HG03108 (cell line): ENCODE measurements around the gene NBEAL1.
"Not testable (repeated sequence)": the region's sequence is repeated elsewhere in the genome, so short reads cannot be mapped to it uniquely, and the experiment has no call there.

Source experiments
- ATAC-seq: cut with Tn5 transposase; IDR thresholded peaks from one replicate; pipeline ENCODE4 v1.9.1; 2021; ENCODE audit warnings: moderate library complexity; ENCODE audit not compliant: unreplicated experiment

Gene NBEAL1

DNA sequence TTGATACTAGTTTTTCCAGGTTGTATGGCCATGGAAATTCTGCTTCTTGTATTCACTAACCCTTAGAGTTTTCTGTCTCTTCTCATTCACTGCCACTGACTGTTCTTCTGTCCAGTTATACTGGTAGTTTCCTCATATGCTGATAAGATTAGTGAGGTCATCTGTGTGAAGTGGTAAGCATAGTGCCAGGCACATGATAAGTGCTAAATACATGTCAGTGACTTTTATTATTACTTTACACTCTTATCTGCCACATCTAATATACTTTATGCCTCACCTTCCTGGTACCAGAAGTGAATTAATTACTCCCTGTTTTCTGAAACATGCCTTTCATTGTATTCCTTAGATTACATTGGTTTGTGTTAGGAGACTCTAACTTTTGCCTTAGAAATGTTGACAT is 91.3 kb downstream of the NBEAL1 start:
- ATAC-seq, result no peak

DNA sequence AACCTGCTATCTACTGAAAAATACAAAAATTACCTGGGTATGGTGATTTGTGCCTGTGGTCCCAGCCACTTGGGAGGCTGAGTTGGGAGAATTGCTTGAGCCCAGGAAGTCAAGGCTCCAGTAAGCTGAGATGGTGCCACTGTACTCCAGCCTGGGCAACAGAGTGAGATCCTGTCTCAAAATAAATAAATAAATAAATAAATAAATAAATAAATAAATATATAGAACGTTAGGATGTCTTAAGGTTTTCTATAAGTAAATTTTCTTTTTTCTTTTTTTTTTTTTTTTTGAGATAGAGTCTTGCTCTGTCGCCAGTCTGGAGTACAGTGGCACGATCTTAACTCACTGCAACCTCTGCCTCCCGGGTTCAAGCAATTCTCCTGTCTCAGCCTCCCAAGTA is 95.8 kb downstream of the NBEAL1 start:
- ATAC-seq, result not testable (repeated sequence)

DNA sequence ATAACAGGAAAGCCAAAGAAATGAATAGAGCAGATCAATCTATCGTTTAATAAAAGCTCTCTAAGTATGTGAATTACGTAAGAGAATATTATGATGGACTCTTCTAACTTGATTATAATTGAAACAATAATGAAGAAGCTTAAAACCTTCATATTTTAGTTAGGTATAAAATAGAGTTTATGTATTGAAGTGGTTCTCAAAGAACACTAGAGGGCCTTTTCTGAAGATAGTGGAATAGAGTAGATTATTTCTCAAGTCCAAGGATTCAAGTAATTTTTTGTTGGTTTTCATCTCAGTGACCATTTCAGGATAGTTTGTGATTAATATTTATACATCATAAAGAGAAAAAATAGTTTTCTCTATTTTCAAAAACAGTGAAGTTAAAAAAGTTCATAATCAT is 97.7 kb downstream of the NBEAL1 start:
- ATAC-seq, result no peak

DNA sequence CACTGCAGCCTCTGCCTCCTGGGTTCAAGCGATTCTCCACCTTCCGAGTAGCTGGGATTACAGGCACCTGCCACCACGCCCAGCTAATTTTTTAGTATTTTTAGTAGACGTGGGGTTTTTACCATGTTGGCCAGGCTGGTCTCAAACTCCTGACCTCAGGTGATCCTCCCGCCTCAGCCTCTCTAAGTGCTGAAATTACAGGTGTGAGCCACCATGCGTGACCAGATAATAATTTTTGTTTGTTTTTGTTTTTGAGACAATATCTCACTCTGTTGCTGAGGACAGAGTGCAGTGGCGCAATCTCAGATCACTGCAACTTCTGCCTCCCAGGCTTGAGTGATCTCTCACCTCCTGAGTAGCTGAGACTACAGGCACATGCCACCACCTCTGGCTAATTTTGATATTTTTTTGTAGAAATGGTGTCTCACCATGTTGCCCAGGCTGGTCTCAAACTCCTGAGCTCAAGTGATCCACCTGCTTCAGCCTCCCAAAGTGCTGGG is 100.6 kb downstream of the NBEAL1 start:
- not testable (repeated sequence) for ATAC-seq

DNA sequence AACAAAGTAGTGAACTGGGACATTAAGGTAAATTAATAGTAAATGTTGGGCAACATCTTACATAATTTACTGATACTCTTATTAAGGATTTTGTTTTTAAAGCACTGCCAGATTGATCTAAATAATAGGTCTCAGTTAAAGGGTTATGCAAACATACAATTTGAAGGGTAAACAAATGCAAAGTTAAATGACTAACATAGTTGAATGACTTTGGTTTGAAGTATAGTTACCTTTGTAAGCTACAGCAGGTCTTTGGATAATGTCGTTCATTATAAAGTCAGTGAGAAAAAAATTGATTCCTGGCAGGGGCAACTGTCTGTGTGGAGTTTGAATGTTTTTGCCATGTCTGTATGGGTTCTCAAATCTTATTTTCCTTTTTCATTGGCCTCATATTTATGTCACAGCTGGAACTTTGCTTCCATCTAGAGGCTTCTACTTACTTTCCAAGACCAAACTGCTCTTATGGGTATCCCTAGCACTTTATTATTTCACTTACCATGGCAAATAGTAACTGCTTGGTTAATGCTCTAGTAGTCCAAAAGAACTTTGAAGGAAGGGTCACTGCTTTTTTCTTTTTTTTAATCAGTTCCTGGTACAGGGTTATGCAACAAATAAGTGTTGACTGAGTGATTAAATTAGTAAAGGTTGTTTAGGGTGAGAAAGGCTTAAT is 107.8 kb downstream of the NBEAL1 start:
- ATAC-seq, result no peak

DNA sequence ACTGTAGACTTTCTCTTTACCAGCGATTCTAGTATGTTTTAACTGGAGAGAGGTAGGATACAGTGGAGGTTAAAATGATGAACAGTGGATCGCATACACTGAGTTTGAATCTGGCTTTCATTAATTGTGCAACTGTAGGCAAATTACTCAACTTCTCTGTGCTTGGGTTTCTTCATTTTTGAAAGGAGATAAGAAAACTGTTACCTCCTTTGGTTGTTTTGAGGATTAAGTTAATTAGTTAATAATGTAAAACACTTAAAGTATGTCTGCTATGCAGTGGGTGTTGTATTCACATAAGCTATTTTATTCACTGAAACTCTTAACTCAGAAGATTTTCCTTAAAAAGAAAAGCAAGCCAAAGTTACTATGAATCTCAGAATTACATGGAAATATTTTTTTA is 112.3 kb downstream of the NBEAL1 start:
- no peak for ATAC-seq

DNA sequence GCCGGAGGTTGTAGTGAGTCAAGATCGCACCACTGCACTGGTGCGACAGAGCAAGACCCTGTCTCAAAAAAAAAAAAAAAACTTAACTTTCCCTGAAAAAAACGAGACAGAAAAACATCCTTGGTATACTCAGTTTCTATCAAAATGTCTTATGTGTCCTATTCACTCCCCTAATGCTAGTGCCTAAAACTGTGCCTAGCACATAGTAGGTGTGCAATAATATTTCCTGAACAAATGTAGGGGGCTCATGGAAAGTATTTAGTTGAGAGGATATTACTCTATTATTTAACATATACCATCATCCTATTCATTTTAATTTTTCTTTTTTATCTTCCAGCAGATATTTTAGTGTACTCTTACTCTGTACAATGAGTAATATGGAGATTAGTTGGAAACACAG is 120.4 kb downstream of the NBEAL1 start:
- ATAC-seq, result no peak

DNA sequence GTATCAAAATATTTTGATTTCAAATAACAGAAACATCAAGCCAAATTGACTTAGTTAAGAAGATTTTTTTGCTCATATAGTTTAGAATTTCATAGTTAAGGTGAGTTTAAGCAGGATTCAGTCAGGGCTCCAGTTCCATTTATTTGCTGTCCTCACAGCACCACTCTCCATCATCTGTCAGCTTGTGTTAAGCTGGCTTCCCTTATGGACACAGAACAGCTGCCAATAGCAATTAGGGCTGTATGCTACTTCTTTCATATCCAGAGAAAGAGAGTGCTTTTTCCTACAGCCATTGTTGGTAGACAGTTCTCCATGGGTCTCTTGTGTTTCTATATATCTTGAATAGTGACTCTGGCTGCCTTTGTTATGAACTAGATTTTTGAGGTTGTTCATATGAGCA is 128.7 kb downstream of the NBEAL1 start:
- ATAC-seq, result no peak

DNA sequence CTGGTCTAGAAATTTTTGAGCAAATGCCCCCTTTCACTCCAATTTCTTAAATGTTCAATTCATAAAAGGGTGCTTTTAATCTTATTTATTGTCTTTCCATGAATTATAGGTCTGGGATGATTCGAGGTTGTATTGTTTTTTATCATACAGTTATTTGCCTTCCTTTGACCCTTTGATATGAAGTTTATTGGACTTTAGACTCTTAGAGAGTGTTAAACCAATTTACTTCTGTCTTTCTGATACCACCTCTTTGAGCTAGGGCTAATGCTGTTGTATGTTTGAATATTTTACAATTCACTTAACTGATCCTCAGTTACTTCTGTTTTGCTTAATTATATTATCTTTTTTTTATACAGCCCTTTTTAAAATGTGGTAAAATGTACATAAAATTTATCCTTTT is 134.5 kb downstream of the NBEAL1 start:
- no peak for ATAC-seq

DNA sequence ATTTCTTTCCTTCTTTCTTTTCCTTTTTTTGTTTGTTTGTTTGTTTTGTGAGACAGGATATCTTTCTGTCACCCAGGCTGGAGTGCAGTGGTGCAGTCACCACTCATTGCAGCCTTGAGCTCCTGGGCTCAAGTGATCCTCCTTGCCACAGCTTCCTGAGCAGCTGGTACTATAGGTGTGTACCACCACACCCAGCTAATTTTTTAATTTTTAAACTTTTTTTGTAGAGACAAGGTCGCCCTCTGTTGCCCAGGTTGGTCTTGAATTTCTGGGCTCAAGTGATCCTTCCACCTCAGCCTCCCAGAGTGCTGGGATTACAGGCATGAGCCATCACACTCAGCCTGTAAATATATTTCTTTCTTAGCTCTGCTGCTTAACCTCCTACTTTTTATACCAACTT is 140.7 kb downstream of the NBEAL1 start:
- ATAC-seq, result no peak

DNA sequence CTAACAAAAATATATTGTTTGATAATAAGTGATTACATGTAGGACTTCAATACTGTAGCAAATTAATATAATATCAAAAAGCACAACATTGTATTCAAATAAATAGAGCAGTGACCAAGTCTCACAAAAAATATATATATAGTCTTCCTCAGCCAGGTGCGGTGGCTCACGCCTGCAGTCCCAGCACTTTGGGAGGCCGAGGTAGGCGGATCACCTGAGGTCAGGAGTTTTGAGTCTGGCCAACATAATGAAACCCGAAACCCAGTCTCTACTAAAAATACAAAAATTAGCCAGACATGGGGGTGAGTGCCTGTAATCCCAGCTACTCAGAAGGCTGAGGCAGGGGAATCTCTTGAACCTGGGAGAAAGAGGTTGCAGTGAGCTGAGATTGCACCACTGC is 148.0 kb downstream of the NBEAL1 start:
- ATAC-seq, result not testable (repeated sequence)

DNA sequence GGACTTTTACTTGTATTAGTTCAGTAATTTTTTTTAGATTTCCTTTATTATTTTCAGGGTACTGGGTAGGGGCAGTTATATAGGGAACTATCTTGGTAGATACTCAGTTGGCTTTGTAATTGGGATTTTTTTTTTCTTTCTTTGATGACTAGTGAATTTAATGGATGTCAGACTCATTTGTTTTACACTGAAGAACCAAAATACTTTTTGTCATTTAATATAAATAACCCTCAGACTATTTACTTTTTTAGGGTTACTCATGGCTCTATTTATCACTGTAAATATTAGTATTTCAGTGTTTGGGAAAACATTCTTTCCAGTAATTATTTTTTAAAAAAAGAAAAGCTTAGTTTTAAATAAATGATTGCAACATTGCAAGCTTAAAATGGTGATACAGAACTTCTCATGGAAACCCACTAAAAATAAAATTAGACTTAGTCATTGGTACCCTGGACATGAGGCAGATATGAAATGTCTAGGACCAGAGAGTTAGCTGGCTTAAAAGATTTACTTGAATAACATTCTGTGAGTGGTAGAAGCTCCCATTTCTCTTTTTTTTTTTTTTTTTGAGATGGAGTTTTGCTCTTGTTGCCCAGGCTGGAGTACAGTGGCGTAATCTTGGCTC is 149.7 kb downstream of the NBEAL1 start:
- ATAC-seq, result no peak

DNA sequence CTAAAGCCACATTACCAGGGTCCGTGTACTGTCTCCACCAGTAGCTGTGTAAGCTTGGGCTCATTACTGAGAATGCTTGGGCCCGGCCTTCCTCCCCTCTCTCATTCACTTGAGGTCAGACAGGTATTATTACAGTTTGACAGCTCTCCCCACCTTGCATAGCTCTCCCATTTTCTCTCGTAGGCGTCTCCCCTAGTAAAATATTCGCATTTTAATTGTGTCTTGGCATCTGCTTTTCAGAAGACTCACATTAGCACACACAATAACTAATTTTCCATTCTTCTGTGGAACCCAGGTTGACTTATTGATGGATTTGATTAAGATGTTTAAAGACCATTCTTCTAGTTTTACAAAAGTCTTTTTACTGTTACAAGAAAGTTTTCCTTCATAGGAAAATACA is 153.1 kb downstream of the NBEAL1 start:
- no peak for ATAC-seq

DNA sequence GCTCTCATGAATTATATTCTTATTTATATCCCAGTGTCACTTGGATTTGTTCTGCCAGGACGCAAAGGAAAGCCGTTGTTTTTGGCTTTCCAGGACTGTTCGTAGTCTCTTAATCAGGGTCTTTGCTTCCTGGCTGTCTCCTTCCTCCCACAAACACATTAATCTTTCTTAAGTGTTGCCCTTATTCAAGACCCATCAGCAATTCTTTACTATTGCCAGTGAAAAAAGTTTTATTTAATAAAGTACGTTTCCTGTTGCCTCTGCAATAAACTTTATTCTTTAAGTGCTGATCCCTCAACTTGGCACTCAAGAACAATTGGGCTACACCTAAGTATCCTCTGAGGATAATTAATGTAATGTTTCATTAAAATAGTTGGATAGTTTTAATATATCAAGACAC is 155.8 kb downstream of the NBEAL1 start:
- ATAC-seq, result no peak

DNA sequence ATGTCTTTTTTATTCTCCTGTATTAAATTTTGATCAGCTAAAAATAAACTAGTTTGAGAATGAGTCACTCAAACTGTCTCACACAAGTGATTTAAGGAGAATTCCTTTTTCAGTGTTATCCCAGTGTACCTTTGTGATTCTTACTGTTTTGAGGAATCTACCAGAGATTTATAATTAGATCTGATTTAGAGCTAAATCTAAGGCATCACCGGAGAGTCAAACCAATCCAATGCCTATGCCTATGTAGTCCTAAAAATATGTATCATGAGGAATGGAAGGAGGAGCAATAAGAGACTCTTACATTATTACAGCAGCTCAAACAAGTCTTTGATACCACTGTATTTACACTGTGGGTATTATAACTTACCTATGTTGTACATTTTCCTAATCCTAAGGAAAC is 160.7 kb downstream of the NBEAL1 start:
- ATAC-seq, result no peak

DNA sequence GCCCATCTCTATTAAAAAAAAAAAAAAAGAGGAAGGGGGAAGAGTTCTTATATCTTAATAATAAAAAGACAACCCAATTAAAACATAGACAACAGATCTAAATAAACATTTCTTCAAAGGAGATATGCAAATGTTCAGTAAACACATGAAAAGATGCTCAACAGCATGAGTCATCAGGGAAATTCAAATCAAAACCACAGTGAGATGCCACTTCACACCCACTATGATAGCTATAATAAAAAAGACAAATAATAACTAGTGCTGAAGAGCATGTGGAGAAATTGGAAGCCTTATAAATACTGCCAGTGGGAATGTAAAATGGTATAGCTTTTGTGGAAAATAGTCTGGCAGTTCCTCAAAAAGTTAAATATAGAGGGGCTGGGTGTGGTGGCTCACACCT is 162.7 kb downstream of the NBEAL1 start:
- no peak for ATAC-seq

DNA sequence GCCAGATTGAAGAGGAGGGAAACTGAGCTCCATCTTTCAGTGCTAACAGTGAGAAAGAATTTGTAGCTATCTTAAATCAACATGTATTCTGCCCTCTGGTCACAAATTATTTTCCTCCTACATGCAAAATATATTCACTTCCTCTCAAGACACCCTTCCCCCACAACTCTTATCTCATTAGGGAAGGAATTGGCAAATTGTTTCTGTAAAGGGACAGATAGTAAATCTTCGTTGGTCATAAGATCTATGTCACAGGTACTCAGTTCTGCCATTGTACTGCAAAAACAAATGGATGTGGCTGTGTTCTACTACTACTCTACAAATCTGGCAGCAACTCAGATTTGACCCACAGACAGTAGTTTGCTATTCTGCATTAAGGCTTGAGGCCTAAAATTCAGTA is 171.2 kb downstream of the NBEAL1 start:
- ATAC-seq, result no peak

DNA sequence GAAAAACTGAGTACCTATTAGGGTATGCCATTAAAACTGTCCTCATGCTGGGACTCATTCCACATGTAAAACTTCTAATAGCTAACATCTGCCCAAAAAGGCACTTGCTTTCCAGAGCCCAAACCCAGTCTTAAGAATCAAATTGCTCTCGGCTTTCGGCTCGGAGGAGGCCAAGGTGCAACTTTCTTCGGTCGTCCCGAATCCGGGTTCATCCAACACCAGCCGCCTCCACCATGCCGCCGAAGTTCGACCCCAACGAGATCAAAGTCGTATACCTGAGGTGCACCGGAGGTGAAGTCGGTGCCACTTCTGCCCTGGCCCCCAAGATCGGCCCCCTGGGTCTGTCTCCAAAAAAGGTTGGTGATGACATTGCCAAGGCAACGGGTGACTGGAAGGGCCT is 175.9 kb downstream of the NBEAL1 start:
- ATAC-seq, result not testable (repeated sequence)

DNA sequence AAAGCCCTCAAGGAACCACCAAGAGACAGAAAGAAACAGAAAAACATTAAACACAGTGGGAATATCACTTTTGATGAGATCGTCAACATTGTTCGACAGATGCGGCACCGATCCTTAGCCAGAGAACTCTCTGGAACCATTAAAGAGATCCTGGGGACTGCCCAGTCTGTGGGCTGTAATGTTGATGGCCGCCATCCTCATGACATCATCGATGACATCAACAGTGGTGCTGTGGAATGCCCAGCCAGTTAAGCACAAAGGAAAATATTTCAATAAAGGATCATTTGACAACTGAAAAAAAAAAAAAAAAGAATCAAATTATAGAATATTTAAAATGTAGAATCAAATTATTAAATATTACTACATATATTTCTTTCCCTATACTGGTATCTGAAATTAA is 176.4 kb downstream of the NBEAL1 start:
- ATAC-seq, result not testable (repeated sequence)

DNA sequence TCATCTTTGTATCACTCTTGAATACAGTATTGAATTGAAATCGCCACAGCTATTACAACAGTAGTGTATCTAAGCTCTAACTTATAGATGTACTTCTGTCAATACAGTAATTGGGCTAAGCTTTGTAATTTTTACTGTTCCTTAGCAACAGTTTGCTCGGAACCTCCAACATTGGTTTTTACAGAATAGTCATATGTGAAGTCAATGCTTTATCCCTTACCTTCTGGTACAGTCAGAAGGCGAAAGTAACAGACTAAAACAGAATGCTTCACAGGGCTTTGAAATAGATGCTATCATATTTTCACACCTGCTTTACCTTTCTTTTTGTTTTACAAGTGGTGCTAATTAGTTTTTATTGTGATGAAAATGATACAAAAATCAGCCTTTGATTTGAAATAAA is 177.3 kb downstream of the NBEAL1 start:
- ATAC-seq, result no peak

DNA sequence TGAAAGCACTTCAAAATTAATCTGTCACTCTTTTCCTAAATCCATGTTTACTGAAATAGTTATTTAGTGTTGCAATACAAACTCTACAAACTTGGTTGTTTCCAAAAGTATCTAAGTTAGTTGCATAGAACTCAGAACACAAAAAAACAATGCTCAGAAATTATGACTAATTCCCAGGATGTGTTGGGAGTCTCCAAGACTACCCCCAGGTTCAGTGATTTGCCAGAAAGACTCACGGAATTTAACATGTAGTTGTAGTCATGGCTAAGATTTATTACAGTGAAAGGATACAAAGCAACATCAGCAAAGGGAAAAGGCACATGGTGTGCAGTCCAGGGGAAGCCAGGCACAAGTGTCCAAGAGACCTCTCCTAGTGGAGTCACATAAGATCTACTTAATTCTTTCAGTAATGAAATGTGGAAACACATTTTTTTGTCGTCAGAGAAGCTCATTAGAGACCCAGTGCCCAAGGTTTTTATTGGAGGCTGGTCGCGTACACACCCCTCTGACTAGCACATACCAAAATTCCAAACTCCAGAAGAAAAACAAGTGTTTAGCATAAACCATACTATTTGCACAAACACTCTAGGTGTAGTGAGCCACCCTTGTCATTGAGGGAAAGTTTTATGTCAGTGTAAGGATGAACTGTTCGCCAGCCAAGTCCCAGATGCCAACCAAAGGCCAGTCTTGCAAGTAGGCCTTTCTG is 180.8 kb downstream of the NBEAL1 start:
- no peak for ATAC-seq

DNA sequence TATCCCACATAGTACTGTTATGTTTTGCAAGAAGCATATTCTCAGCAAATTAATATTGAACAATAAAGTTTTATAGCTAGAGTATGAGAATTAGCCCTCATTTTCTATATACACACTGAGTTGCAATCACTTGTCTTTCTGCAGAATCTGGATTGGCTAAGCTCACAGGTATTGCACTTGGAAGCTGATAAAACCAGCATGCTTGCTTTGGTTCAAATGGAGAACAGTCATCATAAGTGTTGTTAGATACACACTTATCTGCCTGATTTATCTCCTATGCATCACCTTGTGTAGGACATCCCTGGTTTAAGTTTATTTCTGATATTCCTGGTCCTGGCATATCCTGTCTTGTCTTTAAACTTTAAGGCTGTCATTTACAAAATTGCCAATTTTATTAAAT is 186.2 kb downstream of the NBEAL1 start:
- no peak for ATAC-seq
